Subcutaneous abdominal adipose tissue (tissue), 5 donors: Measurements from ENCODE around the gene RABL3.
"Not testable (repeated sequence)": the region's sequence is repeated elsewhere in the genome, so short reads cannot be mapped to it uniquely, and the experiment has no call there.

Experiments
- H3K27ac ChIP-seq: one replicate; pipeline ENCODE4 v1.7.0; 2013; ENCODE audit warnings: low read depth, mild to moderate bottlenecking, inconsistent platforms, low read length, moderate library complexity
- H3K27me3 ChIP-seq, 5 donors: one replicate each; pipeline ENCODE4 v1.7.0; 2013; ENCODE audit warnings: low read length in 5 of 5, inconsistent platforms in 1 of 5; ENCODE audit not compliant: control insufficient read depth in 5 of 5, insufficient read depth in 4 of 5
- H3K36me3 ChIP-seq, 5 donors: one replicate each; pipeline ENCODE4 v1.7.0; 2013; ENCODE audit warnings: low read length in 5 of 5; ENCODE audit not compliant: control insufficient read depth in 5 of 5, insufficient read depth in 5 of 5
- H3K4me1 ChIP-seq, 5 donors: one replicate each; pipeline ENCODE4 v1.7.0; 2013; ENCODE audit warnings: low read length in 5 of 5, mild to moderate bottlenecking in 3 of 5, moderate library complexity in 1 of 5; ENCODE audit not compliant: control insufficient read depth in 5 of 5, insufficient read depth in 5 of 5
- H3K4me3 ChIP-seq, 5 donors: one replicate each; pipeline ENCODE4 v1.7.0; 2013; ENCODE audit warnings: low read length in 5 of 5, low read depth in 1 of 5
- H3K9ac ChIP-seq, 5 donors: one replicate each; pipeline ENCODE4 v1.7.0; 2013; ENCODE audit warnings: low read length in 5 of 5, mild to moderate bottlenecking in 4 of 5, moderate library complexity in 3 of 5
- H3K9me3 ChIP-seq, 5 donors: one replicate each; pipeline ENCODE4 v1.7.0; 2013; ENCODE audit warnings: low read length in 5 of 5; ENCODE audit not compliant: control insufficient read depth in 5 of 5
- donor health status: healthy.
- donor health status: healthy.
- donor health status: healthy.
- donor health status: healthy.
- donor health status: healthy.

RABL3 gene

GRCh38 chr3:120681018-120681417 is 61.3 kb downstream of the RABL3 start:
- Histone ChIP-seq H3K9ac (no peak overlapping the region), H3K27ac (no peak overlapping the region), H3K4me3 (no peak overlapping the region), H3K36me3 (peaks cover 0 to 3% (median 0%) of the 10 kb centered on the region in 5 donors), H3K4me1 (peaks cover 0 to 22% (median 15%) of the 10 kb centered on the region in 5 donors), H3K27me3 (no peaks in the 10 kb centered on the region), H3K9me3 (no peaks in the 10 kb centered on the region)

GRCh38 chr3:120680193-120680894 is 62.0 kb downstream of the RABL3 start:
- H3K36me3 ChIP-seq = no peaks in the 10 kb centered on the region
- no peak overlapping the region for H3K4me3 ChIP-seq
- H3K9ac ChIP-seq = no peak overlapping the region
- H3K27ac ChIP-seq = no peak overlapping the region
- no peaks in the 10 kb centered on the region for H3K27me3 ChIP-seq
- peaks cover 0 to 22% (median 15%) of the 10 kb centered on the region in 5 donors for H3K4me1 ChIP-seq
- H3K9me3 ChIP-seq = no peaks in the 10 kb centered on the region

GRCh38 chr3:120678984-120679383 is 63.3 kb downstream of the RABL3 start:
- Histone ChIP-seq H3K27me3 (no peaks in the 10 kb centered on the region), H3K9ac (peak overlapping the region in 2 of 5 donors; percentile 6 to 24), H3K36me3 (no peaks in the 10 kb centered on the region), H3K4me3 (peak overlapping the region in 2 of 5 donors; percentile 25 to 34), H3K27ac (peak overlapping the region; percentile 64), H3K4me1 (peaks cover 0 to 18% (median 15%) of the 10 kb centered on the region in 5 donors), H3K9me3 (no peaks in the 10 kb centered on the region)

GRCh38 chr3:120678331-120678947 is 63.9 kb downstream of the RABL3 start:
- H3K36me3 ChIP-seq = no peaks in the 10 kb centered on the region
- no peaks in the 10 kb centered on the region for H3K27me3 ChIP-seq
- peak overlapping the region in 3 of 5 donors; percentile 6 to 24 (median 11) for H3K9ac ChIP-seq
- H3K9me3 ChIP-seq = no peaks in the 10 kb centered on the region
- H3K4me3 ChIP-seq = peak overlapping the region; percentile 21 to 34 (median 25)
- H3K4me1 ChIP-seq = peaks cover 0 to 18% (median 15%) of the 10 kb centered on the region in 5 donors
- peak overlapping the region; percentile 64 for H3K27ac ChIP-seq

- not testable (repeated sequence) for H3K4me3 ChIP-seq, H3K27me3 ChIP-seq, H3K36me3 ChIP-seq, H3K9ac ChIP-seq, H3K9me3 ChIP-seq, H3K27ac ChIP-seq
- H3K4me1 ChIP-seq = peaks cover 0 to 18% (median 15%) of the 10 kb centered on the region in 5 donors
These were observed 65.1 kb downstream of the RABL3 start for GRCh38 chr3:120677193-120677592.

GRCh38 chr3:120673116-120673515 is 69.2 kb downstream of the RABL3 start:
- Histone ChIP-seq H3K4me1 (peaks cover 0 to 4% (median 4%) of the 10 kb centered on the region in 5 donors), H3K4me3 (no peak overlapping the region), H3K9ac (no peak overlapping the region), H3K9me3 (no peaks in the 10 kb centered on the region), H3K36me3 (no peaks in the 10 kb centered on the region), H3K27ac (no peak overlapping the region), H3K27me3 (no peaks in the 10 kb centered on the region)

- Histone ChIP-seq H3K36me3 (no peaks in the 10 kb centered on the region), H3K27me3 (no peaks in the 10 kb centered on the region), H3K27ac (no peak overlapping the region), H3K4me3 (no peak overlapping the region), H3K4me1 (no peaks in the 10 kb centered on the region), H3K9ac (no peak overlapping the region), H3K9me3 (no peaks in the 10 kb centered on the region)
These were observed 71.7 kb downstream of the RABL3 start for GRCh38 chr3:120670576-120670975.

GRCh38 chr3:120664926-120665325 is 77.4 kb downstream of the RABL3 start:
- no peak overlapping the region for H3K27ac ChIP-seq
- no peaks in the 10 kb centered on the region for H3K36me3 ChIP-seq
- H3K4me3 ChIP-seq = no peak overlapping the region
- no peak overlapping the region for H3K9ac ChIP-seq
- no peaks in the 10 kb centered on the region for H3K4me1 ChIP-seq
- H3K27me3 ChIP-seq = no peaks in the 10 kb centered on the region
- H3K9me3 ChIP-seq = no peaks in the 10 kb centered on the region

GRCh38 chr3:120661945-120662344 is 80.4 kb downstream of the RABL3 start:
- Histone ChIP-seq H3K9ac (no peak overlapping the region), H3K36me3 (no peaks in the 10 kb centered on the region), H3K4me1 (peaks cover 0 to 5% (median 0%) of the 10 kb centered on the region in 5 donors), H3K27ac (no peak overlapping the region), H3K27me3 (no peaks in the 10 kb centered on the region), H3K9me3 (no peaks in the 10 kb centered on the region), H3K4me3 (no peak overlapping the region)

GRCh38 chr3:120661106-120661905 is 81.0 kb downstream of the RABL3 start:
- H3K4me3 ChIP-seq = no peak overlapping the region
- H3K27ac ChIP-seq = no peak overlapping the region
- peaks cover 0 to 5% (median 0%) of the 10 kb centered on the region in 5 donors for H3K4me1 ChIP-seq
- no peaks in the 10 kb centered on the region for H3K27me3 ChIP-seq
- no peaks in the 10 kb centered on the region for H3K9me3 ChIP-seq
- H3K9ac ChIP-seq = no peak overlapping the region
- H3K36me3 ChIP-seq = no peaks in the 10 kb centered on the region
